GM12891 (cell line): ENCODE data around the gene HOXD1.

Experiments
- PAX5 ChIP-seq: IDR thresholded peaks from 2 replicates; pipeline ENCODE4 v1.6.1; 2011; ENCODE audit warnings: low read length, moderate library complexity, mild to moderate bottlenecking; ENCODE audit not compliant: insufficient read depth, severe bottlenecking
- POLR2A ChIP-seq: IDR thresholded peaks from 2 replicates; pipeline ENCODE4 v1.6.1; 2011; ENCODE audit warnings: low read depth, low read length, control low read depth
- POLR2AphosphoS5 ChIP-seq: IDR thresholded peaks from 2 replicates; pipeline ENCODE4 v1.6.1; 2011; ENCODE audit warnings: low read depth, low read length, control low read depth
- POU2F2 ChIP-seq: IDR thresholded peaks from 2 replicates; pipeline ENCODE4 v1.6.1; 2011; ENCODE audit warnings: low read depth, mild to moderate bottlenecking, control low read depth, low read length, moderate library complexity
- SPI1 ChIP-seq: IDR thresholded peaks from 2 replicates; pipeline ENCODE4 v1.6.1; 2011; ENCODE audit warnings: low read depth, low read length, control low read depth
- TAF1 ChIP-seq: IDR thresholded peaks from 2 replicates; pipeline ENCODE4 v1.6.1; 2011; ENCODE audit warnings: low read depth, low read length, control low read depth

- TF ChIP-seq POLR2A (no peak), TAF1 (no peak), POLR2AphosphoS5 (no peak), SPI1 (no peak), POU2F2 (no peak), PAX5 (no peak)
Observed at GRCh38 chr2:176172895-176173566, 15.4 kb upstream of the HOXD1 start.
